ENCODE results near the gene SCIN.

GRCh38 chr7:12625836-12626235 lies 55.3 kb downstream of the SCIN start:
- TF ChIP-seq CTCF (IDR thresholded peaks at IDR 0.05) (no peak), EZH2 (IDR thresholded peaks at IDR 0.05; ENCODE audit: borderline replicate concordance, insufficient read depth, low read depth, low read length, poor library complexity, severe bottlenecking) (no peak)
